Activated CD4-positive, alpha-beta T cell treated with anti-CD3 and anti-CD28 coated beads, Interleukin-2, Interleukin-6, amounts not matched to agents 100 ng/mL and 50 ng/mL, durations not matched to agents 16 hours and 8 hours (primary cell): ENCODE results near the gene RAD51B.
A peak's percentile ranks its signal among the peaks of the same experiment; 100 is the strongest.

Experiments used
- DNase-seq: peaks from one replicate; pipeline ENCODE4 v3.0.0-alpha.2; 2020

The RAD51B gene

DNA sequence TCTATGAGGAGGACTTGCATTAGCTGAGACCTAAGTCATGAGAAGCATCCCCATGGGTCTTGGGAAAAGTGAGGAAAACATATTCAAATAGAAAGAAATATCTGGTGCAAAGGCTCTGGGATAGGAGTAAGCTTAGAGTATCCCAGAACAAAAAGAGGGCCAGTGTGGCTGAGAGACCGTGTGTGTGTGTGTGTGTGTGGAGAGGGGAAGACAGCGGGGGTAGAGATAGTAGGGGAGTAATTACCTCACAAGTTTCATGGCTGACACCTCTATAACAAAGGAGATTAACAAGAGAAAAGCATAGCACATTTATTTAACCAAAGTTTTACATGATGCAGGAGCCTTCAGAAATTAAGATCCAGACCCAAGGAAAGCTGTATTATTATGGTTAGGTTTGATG is 440.5 kb downstream of the RAD51B start:
- no peak for DNase-seq

DNA sequence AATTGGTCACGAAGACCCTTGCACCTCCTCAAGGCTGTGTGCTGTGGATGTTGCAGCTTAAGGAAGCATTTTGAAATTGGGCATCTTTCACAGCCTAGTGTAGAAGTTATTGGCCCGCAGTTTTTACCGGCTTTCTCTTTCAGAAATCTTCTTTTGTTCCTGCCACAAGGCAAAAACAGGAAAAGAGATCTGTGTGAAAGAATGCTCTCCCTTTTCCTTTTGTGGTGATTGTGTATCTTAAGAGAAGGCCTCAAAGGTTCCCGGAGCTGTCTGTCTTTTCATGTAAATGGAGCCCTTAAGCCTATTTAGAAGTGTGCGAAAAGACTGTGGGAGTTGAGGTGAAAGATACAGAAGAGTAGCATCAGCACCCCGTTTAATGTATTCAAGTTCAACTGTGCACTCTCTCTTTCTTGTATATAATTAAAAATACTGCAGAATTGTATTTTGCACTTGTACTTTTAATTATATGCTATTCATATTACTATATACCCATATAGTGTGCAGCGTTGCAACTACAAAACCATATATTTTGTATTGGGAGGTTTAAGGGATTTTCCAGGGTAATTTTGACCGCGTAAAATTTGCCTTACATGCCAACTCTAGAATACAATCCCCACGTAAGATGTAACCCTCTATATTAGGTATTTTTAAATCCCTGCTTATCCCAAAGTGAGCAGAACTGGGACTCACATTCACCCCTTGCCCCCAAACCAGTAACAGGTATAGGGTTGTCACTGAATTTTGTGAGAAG is 441.7 kb downstream of the RAD51B start:
- DNase-seq = no peak

DNA sequence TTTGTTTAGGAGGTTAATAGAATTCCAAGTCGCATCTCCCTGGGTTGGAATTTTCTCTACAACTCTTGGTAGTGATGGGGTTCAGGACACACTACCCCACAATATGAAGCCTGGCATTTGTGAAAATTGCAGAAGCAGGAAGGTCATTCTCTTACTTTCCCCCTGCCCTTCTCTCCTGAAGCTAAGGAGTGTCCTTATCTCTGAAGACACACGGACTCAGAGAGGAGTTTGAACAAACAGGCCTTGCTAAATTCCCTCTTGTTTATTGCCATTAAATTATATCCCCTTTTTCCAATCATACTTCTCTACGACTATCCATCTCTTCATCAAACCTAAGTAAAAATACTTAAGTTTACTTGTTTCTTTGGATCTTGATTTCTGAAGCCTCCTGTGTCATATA is 443.0 kb downstream of the RAD51B start:
- DNase-seq = no peak

DNA sequence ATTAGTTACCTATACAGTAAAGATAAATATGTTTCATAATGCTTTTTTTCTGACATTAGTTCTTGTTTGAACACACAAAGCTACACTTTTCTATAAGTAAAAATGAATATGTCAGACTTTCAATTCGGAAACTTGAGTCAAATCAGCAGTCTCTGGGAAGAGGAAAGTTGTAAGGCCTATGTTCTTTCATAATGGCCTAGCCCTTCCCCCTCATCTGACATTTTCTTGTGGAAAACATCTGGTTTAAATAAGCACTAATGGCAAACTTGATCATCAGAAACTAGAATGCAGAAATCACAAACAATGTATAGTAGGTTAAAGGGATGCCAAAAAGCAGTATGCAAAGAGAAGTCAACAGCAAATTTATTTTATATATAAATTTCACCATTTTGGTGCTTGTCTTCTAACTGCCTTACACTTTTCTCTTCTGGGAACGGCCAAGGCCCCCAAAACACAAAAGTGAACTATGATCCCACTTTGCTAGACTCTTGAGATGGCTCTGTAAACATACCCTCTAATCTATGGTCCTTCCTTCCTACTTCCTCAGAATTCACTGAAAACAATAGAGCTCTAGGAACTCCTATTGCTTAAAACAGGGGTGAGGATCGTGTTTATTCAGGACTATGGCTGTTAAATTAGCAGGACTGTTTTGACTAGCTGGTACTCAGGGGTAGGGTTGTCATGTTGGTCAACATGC is 444.1 kb downstream of the RAD51B start:
- DNase-seq = peak; percentile 20

DNA sequence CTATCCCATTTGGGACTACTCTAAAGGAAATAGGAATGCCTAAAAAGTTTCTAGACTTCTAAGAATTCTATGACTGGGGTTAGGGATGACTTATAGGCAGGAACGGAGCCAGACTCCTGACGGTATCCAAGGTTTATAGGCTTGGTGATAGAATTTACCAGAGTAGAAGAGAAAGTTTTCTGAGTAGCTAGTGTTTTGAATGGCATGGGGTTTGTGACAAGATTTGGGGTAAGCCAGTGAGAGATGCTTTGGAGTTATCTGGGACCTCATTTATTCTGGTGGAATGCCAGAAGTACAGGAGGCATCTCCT is 444.6 kb downstream of the RAD51B start:
- DNase-seq = no peak

DNA sequence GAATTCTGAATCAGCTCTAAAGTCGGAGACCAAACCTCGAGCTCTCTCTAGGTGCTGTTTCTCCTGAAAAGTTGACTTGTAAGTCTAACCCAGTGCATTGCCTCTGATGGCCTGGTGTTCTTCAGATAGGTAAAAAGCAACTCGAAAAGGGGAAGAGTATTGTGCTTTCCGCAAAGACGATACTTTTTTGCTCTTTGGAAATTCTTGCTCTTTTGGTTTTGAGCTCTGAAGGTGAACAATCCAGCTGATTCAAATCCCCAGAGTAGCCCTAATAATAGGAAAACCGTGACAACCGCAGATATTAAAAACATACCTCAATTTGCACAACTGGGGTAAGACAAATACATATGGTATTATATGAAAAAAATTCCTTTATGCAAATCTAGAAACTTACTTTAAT is 447.4 kb downstream of the RAD51B start:
- DNase-seq = no peak

DNA sequence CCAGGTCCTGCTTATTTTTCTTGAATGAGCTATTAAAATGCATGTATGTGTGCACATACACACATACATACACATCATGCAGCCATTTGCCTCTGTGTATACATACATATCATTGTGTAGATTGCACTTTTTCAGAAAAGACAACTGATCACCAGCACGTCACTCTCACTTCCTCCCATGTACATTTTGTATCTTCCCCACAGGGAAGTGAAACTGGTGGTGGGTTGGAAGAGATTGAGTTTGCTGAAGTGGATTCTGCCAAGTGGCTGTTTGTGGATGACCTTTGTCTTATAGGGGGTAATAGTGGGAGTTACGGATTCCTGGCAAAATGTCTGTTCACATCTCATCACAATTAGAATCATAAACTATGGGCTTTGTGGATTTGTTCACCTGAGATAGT is 448.6 kb downstream of the RAD51B start:
- no peak for DNase-seq

DNA sequence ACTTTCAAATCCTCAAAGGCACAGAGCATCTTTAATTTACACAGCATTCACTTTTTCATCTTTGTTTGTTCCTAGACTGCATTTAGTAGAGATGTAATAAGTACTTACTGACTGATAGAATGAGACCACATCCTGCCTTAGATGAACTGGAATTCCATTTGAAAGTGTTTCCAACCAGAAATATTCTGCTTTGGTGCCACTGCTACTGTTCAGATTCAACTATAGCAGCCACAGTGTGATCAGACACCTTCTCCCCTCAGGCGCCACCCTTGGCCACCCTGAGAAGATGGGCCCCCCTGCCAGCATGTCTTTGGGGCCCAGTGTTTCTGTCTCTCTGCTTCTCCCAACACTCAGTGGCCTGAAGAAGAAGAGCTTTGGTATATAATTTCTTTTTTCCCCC is 449.1 kb downstream of the RAD51B start:
- DNase-seq = no peak

DNA sequence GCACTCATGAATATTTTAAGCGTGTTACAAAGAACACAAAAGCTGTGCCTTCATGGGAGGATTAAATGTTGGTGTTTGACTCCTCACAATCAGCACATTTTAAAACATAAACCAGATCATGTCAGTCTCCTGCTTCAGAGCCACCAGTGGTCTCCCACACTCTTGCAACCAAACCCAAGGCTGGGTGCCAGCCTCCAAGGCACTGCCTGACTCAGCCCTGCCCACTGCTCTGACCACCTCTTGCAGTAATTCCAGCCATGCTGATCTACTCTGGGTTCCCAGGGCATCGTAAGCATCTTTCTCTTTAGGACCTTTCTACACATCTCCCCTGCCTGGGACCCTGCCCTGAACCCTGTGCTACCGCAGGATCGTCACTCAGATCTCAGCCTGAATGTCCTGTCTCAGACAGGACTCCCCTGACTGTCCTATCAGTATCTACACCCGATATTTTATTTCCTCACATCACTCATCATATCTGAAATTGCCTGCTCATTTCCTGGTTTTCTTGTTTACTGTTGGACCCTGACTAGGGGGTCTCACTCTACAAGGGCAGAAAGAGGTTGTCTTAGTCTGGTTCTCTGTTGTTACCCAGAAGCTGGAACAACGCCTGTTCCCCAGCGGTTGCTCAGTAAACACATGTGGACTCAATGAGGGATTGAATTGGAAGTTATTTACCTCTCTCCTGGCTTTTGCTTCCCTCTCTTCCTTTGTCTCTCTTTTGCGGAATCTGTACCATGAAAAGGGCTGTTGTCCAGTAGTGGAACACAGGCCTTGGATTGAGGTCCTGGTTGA is 449.8 kb downstream of the RAD51B start:
- no peak for DNase-seq

DNA sequence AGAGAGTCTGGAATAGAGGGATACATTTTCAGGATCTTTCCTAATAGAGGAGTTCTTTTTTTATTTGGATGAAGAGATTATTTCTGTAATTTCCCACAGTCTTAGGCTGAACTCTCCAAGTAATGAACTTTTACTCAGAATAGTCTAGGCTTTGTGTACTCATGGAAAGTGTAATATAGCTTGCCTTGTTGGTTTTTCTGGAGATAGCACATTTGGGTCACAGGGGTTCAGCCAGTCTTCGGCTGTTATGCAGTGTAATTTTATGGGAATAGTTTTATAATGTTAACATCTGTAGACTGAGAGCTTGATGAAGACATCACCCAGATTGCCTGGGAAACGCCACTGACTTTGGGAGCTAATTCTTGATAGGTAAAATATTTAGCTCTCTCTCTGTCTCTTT is 450.8 kb downstream of the RAD51B start:
- no peak for DNase-seq

DNA sequence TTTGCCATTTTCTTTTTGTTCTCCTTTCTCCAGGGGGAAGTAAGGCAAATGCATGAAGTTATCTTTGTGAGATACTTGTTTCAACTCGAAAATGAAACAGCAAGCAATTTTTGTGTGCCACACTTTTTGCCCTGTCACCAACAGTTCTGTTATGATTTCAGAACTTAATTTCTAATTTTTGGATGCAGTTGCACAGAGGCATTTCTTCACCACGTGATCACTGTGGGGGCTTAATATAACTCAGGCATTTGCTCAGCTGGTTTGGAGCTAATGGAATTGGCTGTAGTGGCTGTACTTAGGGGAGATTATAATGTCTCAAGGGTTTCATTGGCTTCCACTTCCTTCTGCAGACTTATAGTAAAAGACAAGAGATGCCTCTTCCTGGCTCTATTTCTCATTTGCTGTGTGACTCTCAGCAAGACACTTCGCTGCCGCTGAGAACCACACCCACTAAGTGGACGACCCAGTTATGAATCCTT is 452.4 kb downstream of the RAD51B start:
- no peak for DNase-seq

DNA sequence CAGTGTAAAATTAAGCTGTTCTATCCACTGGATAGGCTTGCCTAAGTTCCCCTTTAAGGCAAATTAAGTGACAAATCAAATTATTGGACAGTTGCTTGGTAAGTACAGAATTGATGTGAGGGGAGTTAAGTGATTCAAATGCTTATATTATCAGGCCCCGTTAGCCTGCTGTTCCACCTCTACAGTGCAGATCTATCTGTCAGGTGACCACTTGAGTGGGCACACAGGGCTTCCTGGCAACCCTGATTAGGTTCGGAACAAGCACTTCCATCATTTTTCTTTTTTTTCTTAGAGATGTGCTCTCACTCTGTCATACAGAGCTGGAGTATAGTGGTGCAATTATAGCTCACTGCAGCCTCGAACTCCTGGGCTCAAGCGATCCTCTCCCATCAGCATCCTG is 453.8 kb downstream of the RAD51B start:
- no peak for DNase-seq

DNA sequence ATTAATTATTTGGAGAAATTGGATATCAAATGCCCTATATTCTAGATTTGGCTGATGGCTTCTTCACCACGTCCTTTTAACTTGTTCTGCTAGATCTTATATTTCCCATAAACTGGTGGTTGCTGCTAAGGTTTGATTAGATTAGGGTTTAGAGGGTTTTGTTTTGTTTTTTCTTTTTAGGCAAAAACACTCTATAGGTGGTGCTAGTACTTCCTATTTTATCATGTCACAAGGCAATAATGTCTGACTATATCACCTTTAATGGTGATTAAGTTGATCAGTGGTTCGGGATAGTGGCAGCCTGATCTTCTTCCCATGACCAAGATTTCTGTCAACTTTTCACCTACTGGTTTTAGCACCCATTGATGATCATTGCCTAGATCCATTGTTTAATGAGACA is 455.1 kb downstream of the RAD51B start:
- no peak for DNase-seq

DNA sequence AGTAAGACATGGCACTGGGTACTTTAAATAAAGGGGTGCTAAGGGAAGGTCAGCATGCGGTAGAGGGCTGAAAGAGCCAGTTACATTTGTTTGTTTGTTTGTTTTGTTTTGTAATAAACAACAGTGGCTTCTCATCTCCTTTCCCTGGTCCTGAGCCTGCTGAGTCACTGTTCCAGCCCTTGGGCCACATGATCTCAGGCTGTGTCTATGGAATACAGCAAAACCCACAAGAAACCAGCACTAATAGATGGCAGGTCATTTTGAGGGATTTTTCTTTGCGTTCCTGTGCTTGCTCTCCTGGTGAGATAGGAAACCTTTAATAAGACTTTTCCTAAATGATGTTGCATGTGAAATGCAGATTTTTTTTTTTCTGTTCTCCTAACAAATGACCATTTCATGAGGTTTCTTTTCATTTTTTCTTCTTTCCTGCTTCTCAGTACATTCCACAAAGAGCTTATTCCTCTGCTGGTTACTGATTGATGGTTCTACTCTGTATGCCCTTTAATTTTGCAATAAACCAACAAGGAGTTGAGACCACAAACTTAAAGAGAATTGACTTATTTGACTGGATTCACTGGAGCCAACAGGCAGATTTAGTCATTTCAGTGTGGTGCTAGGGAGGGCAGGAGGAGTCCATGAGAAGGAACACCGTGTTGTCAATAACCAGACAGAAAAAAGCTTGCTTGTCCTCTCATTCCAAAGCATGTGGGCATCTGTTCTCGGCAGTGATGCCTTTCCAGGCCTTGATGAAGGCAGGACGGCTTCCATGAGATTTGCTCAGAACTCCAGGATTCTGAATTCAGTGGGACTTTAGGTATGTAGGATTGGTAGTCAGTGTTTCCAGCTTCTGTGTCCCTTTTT is 459.2 kb downstream of the RAD51B start:
- DNase-seq = no peak

DNA sequence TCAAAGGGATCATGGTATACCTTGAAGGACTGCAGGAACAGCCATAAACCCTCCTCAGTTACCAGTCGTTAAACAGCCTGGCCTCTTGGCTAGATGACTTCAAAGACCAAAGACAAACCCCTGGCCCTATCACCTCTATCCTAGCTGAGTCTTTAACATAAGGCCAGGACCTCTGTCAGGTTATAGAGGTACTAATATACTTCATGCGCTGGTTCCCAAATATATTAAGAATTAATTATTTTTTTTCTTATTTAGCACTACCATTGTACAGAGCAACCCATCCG is 459.8 kb downstream of the RAD51B start:
- no peak for DNase-seq

DNA sequence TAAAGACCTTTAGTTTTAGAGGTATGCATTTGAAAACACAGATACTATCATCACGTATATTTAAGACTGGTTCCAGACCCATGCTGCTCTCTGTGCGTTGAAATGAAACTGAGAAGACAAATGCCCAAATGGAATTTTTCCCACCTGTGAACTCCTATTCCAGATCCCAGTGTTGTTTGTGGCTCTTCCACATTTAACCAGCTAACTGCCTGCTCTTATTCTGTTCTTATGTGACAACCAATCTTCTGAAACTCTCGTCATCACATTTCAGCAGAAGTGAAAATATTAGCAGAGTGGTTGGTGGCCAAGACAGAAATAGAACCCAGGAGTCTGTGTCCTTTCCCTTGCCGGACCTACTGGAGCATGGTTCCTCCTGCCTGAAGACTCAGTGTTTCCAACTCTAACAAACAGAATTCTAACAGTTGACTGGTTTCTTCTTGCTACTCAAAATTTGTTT is 460.2 kb downstream of the RAD51B start:
- no peak for DNase-seq

DNA sequence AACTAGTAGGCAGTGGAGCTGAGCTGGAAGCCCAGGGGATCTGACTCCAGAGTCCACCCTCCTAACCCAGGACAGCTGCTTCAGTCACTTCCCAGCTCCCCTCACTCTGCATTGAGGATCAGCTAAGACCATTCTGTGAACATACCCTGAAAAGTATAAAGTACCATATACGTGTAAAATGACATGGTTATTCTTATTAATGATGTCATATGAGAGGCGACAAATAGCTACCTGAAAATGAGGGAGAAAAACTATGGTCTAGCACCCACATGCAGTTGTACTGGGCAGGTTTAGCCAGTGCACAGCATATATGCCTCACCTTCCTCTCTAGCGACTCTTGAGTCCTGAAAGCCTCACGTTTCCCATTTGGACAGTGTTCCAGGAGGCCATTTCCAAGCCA is 461.9 kb downstream of the RAD51B start:
- DNase-seq = no peak

DNA sequence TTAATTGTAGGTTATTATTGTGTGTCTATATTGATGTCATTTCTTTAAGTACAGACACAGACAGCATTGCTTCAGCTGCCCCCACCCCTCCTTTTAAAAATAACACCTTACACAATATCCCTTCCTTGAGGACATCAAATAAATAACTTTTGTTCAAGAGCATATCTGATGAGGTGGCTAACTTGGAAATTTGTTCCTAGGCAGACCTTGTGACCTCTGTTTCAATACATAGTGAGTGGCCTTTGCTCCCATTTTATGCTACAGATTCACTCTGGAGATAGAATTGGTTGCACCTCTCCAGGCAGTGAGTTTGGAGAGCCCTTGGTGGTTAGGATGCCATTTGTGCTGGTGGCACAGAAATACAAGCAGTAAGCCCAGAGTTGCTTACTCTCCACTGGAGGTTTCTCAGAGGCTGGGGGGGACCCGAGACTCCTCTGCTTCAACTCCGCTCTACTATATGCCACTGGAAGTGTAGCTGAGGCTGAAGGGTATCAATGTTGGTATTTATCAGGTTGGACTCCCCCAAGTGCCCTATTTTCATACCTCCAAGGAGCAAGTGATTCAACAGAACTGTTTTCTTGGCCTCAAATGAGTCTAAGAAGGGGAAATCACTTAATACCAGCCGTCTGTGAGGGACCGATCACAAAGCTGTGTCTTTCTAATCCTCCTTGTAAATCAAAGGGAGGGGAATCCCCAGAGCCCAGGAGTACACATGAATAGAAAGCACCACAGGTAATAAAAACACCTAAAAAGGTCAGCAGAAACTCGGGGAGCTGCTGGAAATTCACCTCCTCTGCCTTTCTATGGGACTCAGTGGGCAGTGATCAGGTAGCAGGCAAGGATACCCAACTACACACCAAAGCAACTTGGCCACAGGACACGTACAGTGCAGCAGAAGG is 463.1 kb downstream of the RAD51B start:
- peak; percentile 28 for DNase-seq

DNA sequence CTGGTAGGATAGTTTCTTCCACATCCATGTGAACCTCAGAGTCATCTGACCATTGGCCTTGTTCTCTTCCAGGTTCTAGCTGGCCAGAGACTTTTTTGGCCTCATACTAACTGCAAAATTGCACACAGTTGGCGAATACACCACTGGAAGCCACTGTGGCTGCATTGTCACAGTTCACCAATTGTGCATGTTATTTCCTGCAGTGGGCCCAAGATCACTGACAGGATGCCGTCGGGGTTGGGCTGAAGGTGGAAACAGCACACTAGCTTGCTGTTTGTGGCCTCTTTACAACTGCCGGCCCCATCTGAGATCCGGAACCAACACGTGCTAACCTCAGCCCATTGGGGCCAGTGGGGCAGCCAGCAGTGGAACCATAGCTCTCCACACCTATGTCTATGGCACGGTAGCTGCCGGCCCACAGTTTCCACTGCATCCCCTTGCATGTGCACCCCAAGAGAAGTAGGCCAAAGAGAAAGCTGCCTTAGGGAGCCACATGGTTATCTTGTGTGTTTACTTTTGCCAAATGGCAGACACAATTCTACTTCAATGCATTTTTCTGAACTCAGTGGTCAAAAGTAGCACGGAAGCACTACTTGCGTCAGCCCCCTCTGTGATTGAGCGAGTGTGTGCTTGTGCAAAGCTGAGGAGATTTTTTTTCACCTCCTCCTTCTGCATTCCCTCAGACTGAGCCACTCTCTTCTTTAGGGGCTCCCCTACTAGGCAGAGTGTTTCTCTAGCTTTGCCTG is 464.0 kb downstream of the RAD51B start:
- DNase-seq = peak; percentile 74

DNA sequence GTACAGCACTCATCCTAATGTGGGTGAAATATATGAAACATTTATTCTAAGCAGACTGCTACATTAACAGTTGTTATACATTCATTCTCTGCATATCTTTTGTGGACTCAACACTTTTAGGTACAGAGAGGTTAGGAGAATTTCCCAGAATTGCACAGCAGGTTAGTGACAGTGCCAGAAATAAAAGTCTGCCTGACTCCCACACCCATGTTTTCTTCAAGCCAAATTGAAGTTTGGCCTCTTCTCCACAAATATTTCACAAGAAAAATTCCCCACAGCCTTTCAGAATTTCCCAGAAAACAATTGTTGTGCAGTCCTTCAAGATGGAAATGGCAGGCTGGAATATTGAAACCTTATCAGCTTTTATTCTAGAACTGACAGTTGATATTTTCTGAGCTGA is 464.8 kb downstream of the RAD51B start:
- no peak for DNase-seq

DNA sequence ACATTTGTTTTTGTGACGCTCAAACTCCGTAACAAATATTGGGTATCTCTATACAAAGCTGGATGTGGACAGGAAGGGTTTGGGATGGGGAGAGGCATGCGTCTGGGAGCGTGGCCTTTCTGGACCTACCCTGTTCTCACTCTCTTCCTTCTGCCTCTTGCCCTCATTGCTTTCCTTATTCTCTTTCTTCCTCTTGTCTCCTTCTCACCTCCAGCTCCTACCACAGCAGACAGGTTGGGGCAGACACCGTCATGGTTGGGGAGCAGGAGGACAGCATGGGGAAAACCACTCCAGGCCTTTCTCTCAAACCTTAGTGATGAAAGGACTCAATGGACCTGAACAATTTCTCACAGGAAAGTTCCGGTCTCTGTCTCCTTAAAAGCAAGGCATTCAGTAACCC is 465.3 kb downstream of the RAD51B start:
- no peak for DNase-seq
